T-helper 17 cell (primary cell): ENCODE measurements around the gene LBP. TPM values are rescaled to one million over a fixed set of nuclear protein-coding genes. Genes with fewer than 3 reads are reported as not detected.
"Not testable (repeated sequence)": the region's sequence is repeated elsewhere in the genome, so short reads cannot be mapped to it uniquely, and the experiment has no call there.

Experiments
- ATAC-seq: fragments of 150-1000 bp; cut with Tn5 transposase; 2 replicates; pipeline ENCODE4 v1.10.0; 2021; ENCODE audit warnings: mild to moderate bottlenecking, moderate library complexity
- DNase-seq, 3 donors: peaks; one replicate each; pipeline versions ENCODE4 v3.0.0 to v3.0.0-alpha.2; 2020 to 2021
- H3K9me3 ChIP-seq: one replicate; pipeline ENCODE4 v1.7.0; 2013; ENCODE audit warnings: low read length, mild to moderate bottlenecking; ENCODE audit not compliant: control insufficient read depth, poor library complexity, severe bottlenecking
- H3K27ac Mint-ChIP-seq: one replicate; pipeline ENCODE4 v1.8.0; 2022; ENCODE audit warnings: mild to moderate bottlenecking, moderate library complexity, mixed read lengths
- H3K27me3 Mint-ChIP-seq: one replicate; pipeline ENCODE4 v1.8.0; 2022; ENCODE audit warnings: mixed read lengths
- H3K36me3 Mint-ChIP-seq: one replicate; pipeline ENCODE4 v1.8.0; 2022; ENCODE audit warnings: low read depth, mixed read lengths
- H3K4me1 Mint-ChIP-seq: one replicate; pipeline ENCODE4 v1.8.0; 2022; ENCODE audit warnings: mild to moderate bottlenecking, mixed read lengths
- H3K4me3 Mint-ChIP-seq: one replicate; pipeline ENCODE4 v1.8.0; 2022; ENCODE audit warnings: mild to moderate bottlenecking, moderate library complexity, mixed read lengths
- total RNA-seq, 4 donors: library from RNA in 2 of 4; stranded (reverse) in 2 of 4; gene quantifications; one replicate each; pipeline ENCODE4 v1.2.3 and lab custom pipeline; 2022 to 2026

The LBP gene
- total RNA-seq, 2 donors from 2014 or later, result not detected

DNA sequence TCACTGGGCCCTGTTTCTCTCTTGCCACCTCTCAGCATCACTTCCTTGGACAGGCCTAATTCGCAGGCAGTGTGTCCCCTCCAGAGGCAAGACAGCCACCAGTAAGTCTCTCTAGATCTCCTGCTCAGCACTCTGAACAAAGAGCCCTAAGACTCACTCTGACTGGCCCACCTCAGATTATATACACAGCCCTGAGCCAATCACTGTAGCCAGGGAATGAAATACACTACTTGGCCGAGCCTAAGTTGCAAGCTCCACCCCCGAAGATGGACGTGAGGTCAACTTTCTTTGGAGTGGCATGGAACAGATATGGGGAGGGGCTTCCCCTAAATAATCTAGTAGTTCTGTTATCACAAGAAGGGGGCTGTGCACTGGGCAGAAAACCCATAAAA lies 38.2 kb upstream of the LBP start:
- no peak for ATAC-seq
- H3K27me3 Mint-ChIP-seq, result peaks cover 44% of the 10 kb centered on the region
- H3K4me1 Mint-ChIP-seq, result peaks cover 11% of the 10 kb centered on the region
- no peaks in the 10 kb centered on the region for H3K9me3 ChIP-seq
- H3K4me3 Mint-ChIP-seq, result no peak overlapping the region
- peaks cover 4% of the 10 kb centered on the region for H3K36me3 Mint-ChIP-seq
- DNase-seq, result no peak
- no peak overlapping the region for H3K27ac Mint-ChIP-seq

DNA sequence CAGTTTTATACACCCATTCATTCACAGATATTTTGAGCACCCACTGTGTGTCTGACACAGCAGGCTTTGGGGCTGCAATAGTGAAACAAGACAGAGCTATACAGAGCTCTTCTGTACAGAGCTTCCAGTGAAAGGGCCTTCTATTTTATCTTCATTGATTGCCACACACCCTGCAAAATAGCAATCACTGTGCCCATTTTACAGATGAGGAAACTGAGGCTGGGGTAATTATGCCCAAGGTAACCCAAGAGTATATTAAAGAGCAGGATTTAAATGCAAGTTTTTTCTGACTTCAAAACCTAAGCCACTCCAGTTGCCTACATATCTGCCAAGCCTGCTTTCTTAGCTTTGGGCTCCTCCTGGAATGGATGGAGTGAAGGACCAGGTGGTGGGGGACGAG lies 37.8 kb upstream of the LBP start:
- peaks cover 40% of the 10 kb centered on the region for H3K27me3 Mint-ChIP-seq
- H3K4me1 Mint-ChIP-seq, result peaks cover 7% of the 10 kb centered on the region
- no peaks in the 10 kb centered on the region for H3K9me3 ChIP-seq
- H3K4me3 Mint-ChIP-seq, result no peak overlapping the region
- peaks cover 4% of the 10 kb centered on the region for H3K36me3 Mint-ChIP-seq
- H3K27ac Mint-ChIP-seq, result no peak overlapping the region
- DNase-seq (no peak), ATAC-seq (no peak)

DNA sequence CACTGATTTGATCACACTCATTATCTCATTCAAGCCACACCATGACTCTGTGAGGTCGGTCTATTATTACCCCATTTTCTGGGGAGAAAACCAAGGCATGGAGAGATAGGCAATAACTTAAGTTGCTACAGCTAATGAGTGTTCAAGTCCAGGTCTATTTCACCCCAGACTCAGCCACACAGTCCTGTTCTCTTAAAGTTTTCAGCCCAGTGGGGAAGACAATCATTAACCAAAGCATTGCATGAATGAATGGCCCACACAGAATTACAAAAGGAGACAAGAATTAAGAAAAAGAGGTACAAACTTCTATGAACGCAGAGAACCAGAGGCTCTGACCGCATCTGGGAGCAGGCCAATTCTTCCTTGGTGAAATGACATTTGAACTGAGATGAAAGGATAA lies 35.2 kb upstream of the LBP start:
- DNase-seq (no peak), ATAC-seq (no peak)
- peaks cover 4% of the 10 kb centered on the region for H3K36me3 Mint-ChIP-seq
- peaks cover 17% of the 10 kb centered on the region for H3K27me3 Mint-ChIP-seq
- H3K27ac Mint-ChIP-seq, result no peak overlapping the region
- H3K4me3 Mint-ChIP-seq, result no peak overlapping the region
- H3K4me1 Mint-ChIP-seq, result no peaks in the 10 kb centered on the region
- H3K9me3 ChIP-seq, result no peaks in the 10 kb centered on the region

DNA sequence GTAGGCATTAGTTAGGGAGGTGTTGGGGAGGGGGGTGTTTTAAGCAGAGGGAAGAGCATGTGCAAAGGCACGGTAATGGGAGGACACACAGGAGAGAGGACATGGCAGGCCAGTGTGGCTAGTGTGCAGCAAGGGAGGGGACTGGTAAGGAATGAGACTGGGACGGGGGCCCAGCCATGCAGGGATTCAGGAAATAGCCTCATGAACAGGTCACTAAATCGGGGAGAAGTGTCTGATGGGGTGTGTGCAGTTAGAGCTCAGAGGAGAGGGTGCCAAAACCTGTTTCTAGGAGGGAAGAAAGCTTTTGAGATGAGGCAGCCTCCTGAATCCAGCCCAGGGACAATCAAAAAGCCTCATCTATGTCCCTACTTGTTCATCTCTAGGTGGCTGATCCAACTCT lies 34.8 kb upstream of the LBP start:
- peaks cover 1% of the 10 kb centered on the region for H3K36me3 Mint-ChIP-seq
- H3K9me3 ChIP-seq, result no peaks in the 10 kb centered on the region
- ATAC-seq, result no peak
- H3K4me3 Mint-ChIP-seq, result no peak overlapping the region
- no peak for DNase-seq
- no peaks in the 10 kb centered on the region for H3K4me1 Mint-ChIP-seq
- no peak overlapping the region for H3K27ac Mint-ChIP-seq
- H3K27me3 Mint-ChIP-seq, result peaks cover 13% of the 10 kb centered on the region

DNA sequence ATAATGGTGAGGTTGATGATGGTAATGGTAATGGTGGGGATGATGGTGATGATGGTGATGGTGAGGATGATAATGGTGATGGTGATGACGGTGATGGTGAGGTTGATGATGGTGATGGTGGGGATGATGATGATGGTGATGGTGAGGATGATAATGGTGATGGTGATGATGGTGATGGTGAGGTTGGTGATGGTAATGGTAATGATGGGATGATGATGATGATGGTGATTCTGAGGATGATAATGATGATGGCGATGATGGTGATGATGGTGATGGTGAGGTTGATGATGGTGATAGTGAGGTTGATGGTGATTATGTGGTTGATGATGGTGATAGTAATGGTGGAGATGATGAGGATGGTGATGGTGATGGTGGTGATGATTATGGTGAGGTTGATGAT lies 32.6 kb upstream of the LBP start:
- Mint-ChIP-seq H3K36me3 (no peaks in the 10 kb centered on the region), H3K4me1 (no peaks in the 10 kb centered on the region), H3K27ac (no peak overlapping the region), H3K27me3 (no peaks in the 10 kb centered on the region), H3K4me3 (no peak overlapping the region)
- no peak for DNase-seq
- H3K9me3 ChIP-seq, result no peaks in the 10 kb centered on the region
- no peak for ATAC-seq

DNA sequence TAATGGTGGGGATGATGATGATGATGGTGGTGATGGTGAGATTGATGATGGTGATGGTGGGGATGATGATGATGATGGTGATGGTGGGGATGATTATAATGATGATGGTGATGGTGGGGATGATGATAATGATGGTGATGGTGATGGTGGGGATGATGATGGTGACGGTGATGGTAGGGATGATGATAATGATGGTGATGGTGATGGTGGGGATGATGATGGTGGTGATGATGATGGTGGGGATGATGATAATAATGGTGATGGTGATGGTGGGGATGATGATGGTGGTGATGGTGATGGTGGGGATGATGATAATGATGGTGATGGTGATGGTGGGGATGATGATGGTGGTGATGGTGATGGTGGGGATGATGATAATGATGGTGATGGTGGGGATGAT lies 31.9 kb upstream of the LBP start:
- not testable (repeated sequence) for H3K4me1 Mint-ChIP-seq

DNA sequence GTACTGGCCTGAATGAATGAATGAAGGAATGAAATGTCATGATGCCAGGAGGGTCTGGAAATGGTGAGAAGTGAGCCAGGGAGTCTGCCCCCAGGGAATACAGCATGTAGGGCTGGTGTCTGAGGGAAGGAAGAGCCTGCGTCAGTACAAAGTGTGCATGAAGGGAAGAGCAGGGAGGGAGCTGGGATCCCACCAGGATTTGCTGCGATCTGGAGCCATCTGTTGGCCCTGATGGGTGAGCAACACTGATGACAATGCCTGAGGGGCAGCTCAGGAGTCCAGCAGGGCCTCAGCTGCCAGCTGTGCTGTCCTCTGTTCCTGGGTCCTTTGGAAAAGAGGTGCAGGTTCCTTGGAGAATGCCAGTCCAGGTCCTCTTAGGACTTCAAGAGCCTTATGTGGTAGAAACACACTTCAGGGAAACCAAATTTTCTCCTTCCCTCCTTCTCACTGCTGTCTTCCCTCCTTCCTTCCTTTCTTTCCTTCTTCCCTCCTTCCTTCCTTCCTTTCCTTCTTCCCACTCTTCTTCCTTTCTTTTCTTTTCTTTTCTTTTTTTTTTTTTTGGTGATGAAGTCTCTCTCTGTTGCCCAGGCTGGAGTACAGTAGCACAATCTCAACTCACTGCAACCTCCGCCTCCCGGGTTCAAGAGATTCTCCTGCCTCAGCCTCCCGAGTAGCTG lies 30.9 kb upstream of the LBP start:
- Mint-ChIP-seq H3K36me3 (no peaks in the 10 kb centered on the region), H3K4me3 (no peak overlapping the region), H3K27me3 (peaks cover 9% of the 10 kb centered on the region), H3K27ac (no peak overlapping the region), H3K4me1 (no peaks in the 10 kb centered on the region)
- no peaks in the 10 kb centered on the region for H3K9me3 ChIP-seq
- DNase-seq (no peak), ATAC-seq (no peak)

More for the DNA sequence above, 31.9 kb upstream of the LBP start:
- not testable (repeated sequence) for DNase-seq, H3K36me3 Mint-ChIP-seq, H3K27me3 Mint-ChIP-seq, H3K27ac Mint-ChIP-seq, H3K9me3 ChIP-seq, H3K4me3 Mint-ChIP-seq, ATAC-seq

DNA sequence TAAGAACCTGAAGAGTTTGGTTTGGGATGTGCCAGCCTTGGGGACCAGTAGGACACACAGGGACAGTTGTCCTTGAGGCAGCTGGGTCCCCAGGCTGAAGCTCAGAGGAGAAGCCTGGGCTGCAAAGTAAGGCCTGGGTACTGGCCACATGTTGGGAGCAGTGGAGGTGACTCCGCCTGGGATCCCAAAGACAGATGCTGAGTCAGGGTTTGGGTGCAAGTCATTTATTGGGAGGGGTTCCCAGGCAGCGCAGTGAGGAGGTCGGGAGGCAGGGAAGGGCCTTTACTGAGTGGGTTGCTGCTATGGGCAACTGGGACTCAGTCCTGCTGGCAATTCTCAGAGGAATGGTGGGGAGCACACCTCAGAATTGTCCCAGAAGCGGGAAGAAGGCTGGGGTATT lies 29.9 kb upstream of the LBP start:
- DNase-seq, result no peak
- Mint-ChIP-seq H3K4me3 (no peak overlapping the region), H3K36me3 (no peaks in the 10 kb centered on the region), H3K4me1 (no peaks in the 10 kb centered on the region), H3K27me3 (peaks cover 11% of the 10 kb centered on the region), H3K27ac (no peak overlapping the region)
- no peak for ATAC-seq
- no peaks in the 10 kb centered on the region for H3K9me3 ChIP-seq

DNA sequence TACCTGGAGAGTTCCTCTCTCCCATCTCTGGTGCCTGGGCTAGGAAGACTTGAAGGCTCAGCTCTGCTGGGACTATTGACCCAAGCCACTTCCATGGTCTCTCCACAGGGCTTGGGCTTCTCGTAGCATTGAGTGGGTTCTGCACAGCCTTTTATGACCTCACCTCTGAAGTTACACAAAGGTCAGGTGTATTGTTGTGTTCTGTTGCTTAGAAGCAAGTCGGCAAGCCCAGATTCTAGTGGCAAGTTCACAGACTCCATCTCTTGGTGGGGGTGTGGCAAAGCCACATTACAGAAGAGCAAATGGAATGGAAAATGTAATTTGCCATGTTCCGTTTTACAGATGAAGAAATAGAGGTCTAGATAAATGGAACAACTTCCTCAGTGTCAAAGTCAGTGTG lies 28.9 kb upstream of the LBP start:
- no peak overlapping the region for H3K27ac Mint-ChIP-seq
- H3K27me3 Mint-ChIP-seq, result peaks cover 15% of the 10 kb centered on the region
- H3K36me3 Mint-ChIP-seq, result no peaks in the 10 kb centered on the region
- H3K9me3 ChIP-seq, result no peaks in the 10 kb centered on the region
- DNase-seq, result no peak
- H3K4me1 Mint-ChIP-seq, result no peaks in the 10 kb centered on the region
- H3K4me3 Mint-ChIP-seq, result no peak overlapping the region
- no peak for ATAC-seq

DNA sequence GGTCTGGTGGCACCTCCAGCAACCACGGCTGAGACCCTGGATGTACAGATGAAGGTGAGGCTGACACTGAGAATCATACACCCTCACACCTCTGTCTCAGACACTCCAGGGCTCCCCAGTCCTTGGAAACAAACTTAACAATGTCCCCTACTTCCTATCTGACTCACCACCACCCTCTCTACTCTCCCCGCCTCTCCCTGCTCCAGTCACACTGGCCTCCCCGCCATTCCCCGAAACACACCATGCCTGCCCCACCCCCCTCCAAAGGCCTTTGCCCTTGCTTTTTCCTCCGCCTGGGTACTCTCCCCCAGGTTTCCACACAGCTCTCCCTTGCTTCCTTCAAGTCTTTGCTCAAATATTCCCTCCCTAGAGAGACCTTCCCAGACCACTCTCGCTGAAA lies 26.1 kb upstream of the LBP start:
- Mint-ChIP-seq H3K27me3 (peaks cover 15% of the 10 kb centered on the region), H3K4me1 (no peaks in the 10 kb centered on the region), H3K36me3 (no peaks in the 10 kb centered on the region), H3K4me3 (no peak overlapping the region), H3K27ac (no peak overlapping the region)
- no peaks in the 10 kb centered on the region for H3K9me3 ChIP-seq
- no peak for DNase-seq
- no peak for ATAC-seq

DNA sequence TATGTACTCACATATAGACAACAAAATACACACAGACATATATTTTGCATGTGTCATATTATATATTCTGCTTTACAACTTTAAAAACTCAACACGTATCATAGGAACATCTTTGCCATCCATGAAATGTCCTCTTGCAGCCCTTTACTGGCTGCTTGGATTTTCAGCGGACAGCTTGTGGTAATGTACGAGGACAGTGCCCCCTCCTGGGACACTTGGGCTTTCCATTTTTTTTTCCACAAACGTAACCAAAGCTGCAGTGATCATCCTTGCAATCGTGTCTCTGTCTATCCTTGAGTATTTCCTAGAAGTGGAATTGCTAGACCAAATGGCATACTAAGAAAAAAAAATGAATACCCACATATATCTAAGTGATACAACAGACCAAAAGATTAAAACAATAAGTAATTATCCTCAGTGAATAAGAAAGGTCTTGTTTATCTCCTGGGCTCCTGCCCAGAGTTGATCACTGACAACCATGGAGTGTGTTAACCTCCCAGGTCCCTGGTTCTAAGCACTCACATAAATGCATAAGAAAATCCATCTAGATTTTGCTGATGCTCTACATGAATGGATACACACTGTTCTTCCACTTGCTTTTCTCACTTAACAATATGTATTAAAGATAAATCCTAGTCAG lies 24.2 kb upstream of the LBP start:
- no peaks in the 10 kb centered on the region for H3K4me1 Mint-ChIP-seq
- peaks cover 18% of the 10 kb centered on the region for H3K27me3 Mint-ChIP-seq
- no peaks in the 10 kb centered on the region for H3K36me3 Mint-ChIP-seq
- no peak overlapping the region for H3K27ac Mint-ChIP-seq
- H3K9me3 ChIP-seq, result no peaks in the 10 kb centered on the region
- no peak for DNase-seq
- ATAC-seq, result no peak
- no peak overlapping the region for H3K4me3 Mint-ChIP-seq

DNA sequence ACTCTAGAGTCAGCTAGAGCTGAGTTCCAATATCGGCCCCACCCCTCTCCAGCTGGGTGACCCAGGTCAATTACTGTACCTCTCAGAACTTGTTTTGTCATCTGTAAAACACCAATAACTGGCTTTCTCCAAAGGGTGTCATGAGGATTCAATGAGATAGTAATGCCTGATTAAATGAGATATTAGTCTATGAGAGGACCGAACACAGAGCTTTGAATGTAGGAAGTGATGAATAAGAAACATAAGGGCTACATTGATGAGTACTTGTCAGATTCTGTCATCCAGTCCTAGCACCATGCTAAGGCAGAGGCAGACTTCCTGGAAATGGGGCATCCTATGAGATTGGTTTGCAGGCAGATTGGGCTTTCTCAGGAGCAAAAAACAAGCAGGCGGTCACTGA lies 22.1 kb upstream of the LBP start:
- H3K36me3 Mint-ChIP-seq, result peaks cover 2% of the 10 kb centered on the region
- no peak overlapping the region for H3K4me3 Mint-ChIP-seq
- no peaks in the 10 kb centered on the region for H3K4me1 Mint-ChIP-seq
- no peak for ATAC-seq
- peaks cover 29% of the 10 kb centered on the region for H3K27me3 Mint-ChIP-seq
- no peak overlapping the region for H3K27ac Mint-ChIP-seq
- H3K9me3 ChIP-seq, result no peaks in the 10 kb centered on the region
- DNase-seq, result no peak

DNA sequence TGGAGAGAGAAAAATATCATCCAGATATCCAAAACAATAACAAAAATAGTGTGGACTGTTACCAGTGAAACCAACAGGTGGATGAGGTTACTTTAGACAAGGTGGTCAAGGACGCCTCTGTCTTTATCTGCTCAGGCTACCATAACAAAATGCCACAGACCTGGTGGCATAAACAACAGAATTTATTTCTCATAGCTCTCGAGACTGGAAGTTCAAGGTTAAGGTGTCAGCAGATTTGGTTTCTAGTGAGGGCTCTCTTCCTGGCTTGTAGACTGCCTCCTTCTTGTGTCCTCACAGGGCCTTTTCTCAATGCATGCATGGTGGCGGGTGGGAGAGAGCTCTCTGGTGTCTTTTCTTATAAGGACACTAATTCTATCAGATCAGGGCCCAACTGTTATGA lies 21.1 kb upstream of the LBP start:
- Mint-ChIP-seq H3K4me3 (no peak overlapping the region), H3K36me3 (peaks cover 2% of the 10 kb centered on the region), H3K27ac (no peak overlapping the region), H3K4me1 (no peaks in the 10 kb centered on the region), H3K27me3 (peaks cover 24% of the 10 kb centered on the region)
- no peak for ATAC-seq
- DNase-seq, result no peak
- no peaks in the 10 kb centered on the region for H3K9me3 ChIP-seq

DNA sequence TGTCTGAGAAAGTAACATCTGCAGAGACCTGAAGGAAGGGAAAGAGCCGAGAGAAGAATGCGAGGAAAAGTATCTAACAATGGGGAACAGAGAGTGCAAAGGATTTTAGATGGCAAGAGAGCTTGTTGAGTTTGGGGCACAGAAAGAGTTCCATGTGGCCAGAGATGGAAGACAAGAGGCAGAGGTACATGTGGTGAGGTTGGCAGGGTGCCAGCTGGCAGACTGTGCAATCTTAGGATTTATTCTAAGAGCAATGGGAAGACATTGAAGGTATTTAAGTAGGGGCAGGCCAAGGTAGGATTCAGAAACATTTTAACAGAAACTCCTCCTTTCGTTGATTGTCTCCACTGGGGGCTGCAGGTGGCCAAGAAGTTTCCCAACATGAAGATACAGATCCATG lies 20.4 kb upstream of the LBP start:
- DNase-seq (no peak), ATAC-seq (no peak)
- Mint-ChIP-seq H3K4me1 (no peaks in the 10 kb centered on the region), H3K4me3 (no peak overlapping the region), H3K36me3 (peaks cover 2% of the 10 kb centered on the region), H3K27ac (no peak overlapping the region), H3K27me3 (peaks cover 29% of the 10 kb centered on the region)
- no peaks in the 10 kb centered on the region for H3K9me3 ChIP-seq
